HepG2 (cell line): Measurements from ENCODE around the gene SF3B2. TPM values are rescaled to one million over a fixed set of nuclear protein-coding genes. Genes with fewer than 3 reads are reported as not detected.
A peak's percentile ranks its signal among the peaks of the same experiment; 100 is the strongest.

Source experiments
- AHR ChIP-seq: IDR thresholded peaks from 2 replicates; pipeline ENCODE4 v1.6.1; 2018; ENCODE audit warnings: missing genetic modification reagents, missing compliant biosample characterization
- BORCS8-MEF2B ChIP-seq: sonication (generic); formaldehyde crosslinking; IDR thresholded peaks from 2 replicates; pipeline ENCODE4 v1.8.0; 2022; ENCODE audit warnings: mild to moderate bottlenecking, missing genetic modification reagents
- EEA1 ChIP-seq: sonication (generic); formaldehyde crosslinking; IDR thresholded peaks from 2 replicates; pipeline ENCODE4 v1.5.1; 2020; ENCODE audit warnings: mild to moderate bottlenecking, missing genetic modification reagents, borderline replicate concordance
- ELF4 ChIP-seq: sonication (generic); formaldehyde crosslinking; IDR thresholded peaks from 2 replicates; pipeline ENCODE4 v1.5.0; 2020; ENCODE audit warnings: missing genetic modification reagents, mild to moderate bottlenecking, moderate library complexity, borderline replicate concordance
- HNRNPK ChIP-seq: fragments of 200-400 bp; formaldehyde crosslinking; IDR thresholded peaks from 2 replicates; pipeline ENCODE4 v1.6.1; 2018; ENCODE audit warnings: low read length, low read depth, moderate library complexity, mild to moderate bottlenecking; ENCODE audit not compliant: poor library complexity, severe bottlenecking
- KDM5B ChIP-seq: sonication (generic); formaldehyde crosslinking; IDR thresholded peaks from 2 replicates; pipeline ENCODE4 v1.4.0; 2020; ENCODE audit warnings: missing genetic modification reagents, mild to moderate bottlenecking, borderline replicate concordance
- KLF15 ChIP-seq: sonication (generic); formaldehyde crosslinking; IDR thresholded peaks from 2 replicates; pipeline ENCODE4 v1.8.1; 2023; ENCODE audit warnings: borderline replicate concordance, mild to moderate bottlenecking, inconsistent platforms, missing genetic modification reagents, mixed read lengths
- NFYC ChIP-seq: IDR thresholded peaks from 2 replicates; pipeline ENCODE4 v1.6.1; 2016; ENCODE audit warnings: missing genetic modification reagents, missing compliant biosample characterization
- RFX3 ChIP-seq: IDR thresholded peaks from 2 replicates; pipeline ENCODE4 v1.6.1; 2016; ENCODE audit warnings: missing biosample characterization, missing genetic modification reagents
- RXRA ChIP-seq: sonication (generic); formaldehyde crosslinking; IDR thresholded peaks from 2 replicates; pipeline ENCODE4 v1.5.1; 2020; ENCODE audit warnings: missing genetic modification reagents
- SNAPC4 ChIP-seq: sonication (generic); formaldehyde crosslinking; IDR thresholded peaks from 2 replicates; pipeline ENCODE4 v1.4.0; 2020; ENCODE audit warnings: mild to moderate bottlenecking, missing genetic modification reagents
- TEAD2 ChIP-seq: sonication (generic); formaldehyde crosslinking; IDR thresholded peaks from 2 replicates; pipeline ENCODE4 v1.9.0; 2021; ENCODE audit warnings: missing genetic modification reagents
- U2AF1 ChIP-seq: fragments of 200-400 bp; formaldehyde crosslinking; optimal IDR thresholded peaks from 2 replicates; pipeline ENCODE3; 2017; ENCODE audit warnings: mild to moderate bottlenecking, low read depth, low read length
- ZNF121 ChIP-seq: sonication (generic); formaldehyde crosslinking; IDR thresholded peaks from 2 replicates; pipeline ENCODE4 v1.5.0; 2020; ENCODE audit warnings: mild to moderate bottlenecking, missing genetic modification reagents
- ZNF362 ChIP-seq: sonication (generic); formaldehyde crosslinking; IDR thresholded peaks from 2 replicates; pipeline ENCODE4 v1.4.0; 2020; ENCODE audit warnings: missing genetic modification reagents, mild to moderate bottlenecking, borderline replicate concordance
- ZNF629 ChIP-seq: sonication (generic); formaldehyde crosslinking; conservative IDR thresholded peaks from 2 replicates; pipeline ENCODE4 v1.5.0; 2020; ENCODE audit warnings: missing genetic modification reagents
- polyA plus RNA-seq, 8 experiments: library from polyadenylated mRNA; depleted of rRNA in 3 of 8; stranded (reverse) in 7 of 8; unstranded in 1 of 8; fragments of >200 nt; fragmentation: Illumina TruSeq in 4 of 8; extraction: Trizol in 4 of 8; gene quantifications; 2 replicates each; pipeline versions ENCODE4 v1.2.1 to v1.2.3, GENCODE V29; 2011 to 2016; ENCODE audit warnings: low read depth in 4 of 8, missing spikeins in 1 of 8, mixed read lengths in 1 of 8; ENCODE audit not compliant: insufficient read depth in 1 of 8
- total RNA-seq, 5 experiments: library from RNA; depleted of rRNA; stranded (reverse); fragments of >200 nt; fragmentation: Illumina TruSeq; extraction: Trizol; gene quantifications; 2 replicates each; pipeline ENCODE4 v1.2.3, GENCODE V29; 2016; ENCODE audit warnings: low read depth in 1 of 5
- TF ChIP-seq, protein P1 (sequence below): sonication (generic); formaldehyde crosslinking; IDR thresholded peaks from 2 replicates; pipeline ENCODE4 v1.5.0; 2020; ENCODE audit warnings: mild to moderate bottlenecking, missing genetic modification reagents, borderline replicate concordance

SF3B2 gene
- total and polyA plus RNA-seq, 2 of the 13 experiments (the other 11 are each of a cell fraction or from before 2014, with no cell fraction given) = 70.4 to 153 TPM

- TF ChIP-seq, protein P1, sequence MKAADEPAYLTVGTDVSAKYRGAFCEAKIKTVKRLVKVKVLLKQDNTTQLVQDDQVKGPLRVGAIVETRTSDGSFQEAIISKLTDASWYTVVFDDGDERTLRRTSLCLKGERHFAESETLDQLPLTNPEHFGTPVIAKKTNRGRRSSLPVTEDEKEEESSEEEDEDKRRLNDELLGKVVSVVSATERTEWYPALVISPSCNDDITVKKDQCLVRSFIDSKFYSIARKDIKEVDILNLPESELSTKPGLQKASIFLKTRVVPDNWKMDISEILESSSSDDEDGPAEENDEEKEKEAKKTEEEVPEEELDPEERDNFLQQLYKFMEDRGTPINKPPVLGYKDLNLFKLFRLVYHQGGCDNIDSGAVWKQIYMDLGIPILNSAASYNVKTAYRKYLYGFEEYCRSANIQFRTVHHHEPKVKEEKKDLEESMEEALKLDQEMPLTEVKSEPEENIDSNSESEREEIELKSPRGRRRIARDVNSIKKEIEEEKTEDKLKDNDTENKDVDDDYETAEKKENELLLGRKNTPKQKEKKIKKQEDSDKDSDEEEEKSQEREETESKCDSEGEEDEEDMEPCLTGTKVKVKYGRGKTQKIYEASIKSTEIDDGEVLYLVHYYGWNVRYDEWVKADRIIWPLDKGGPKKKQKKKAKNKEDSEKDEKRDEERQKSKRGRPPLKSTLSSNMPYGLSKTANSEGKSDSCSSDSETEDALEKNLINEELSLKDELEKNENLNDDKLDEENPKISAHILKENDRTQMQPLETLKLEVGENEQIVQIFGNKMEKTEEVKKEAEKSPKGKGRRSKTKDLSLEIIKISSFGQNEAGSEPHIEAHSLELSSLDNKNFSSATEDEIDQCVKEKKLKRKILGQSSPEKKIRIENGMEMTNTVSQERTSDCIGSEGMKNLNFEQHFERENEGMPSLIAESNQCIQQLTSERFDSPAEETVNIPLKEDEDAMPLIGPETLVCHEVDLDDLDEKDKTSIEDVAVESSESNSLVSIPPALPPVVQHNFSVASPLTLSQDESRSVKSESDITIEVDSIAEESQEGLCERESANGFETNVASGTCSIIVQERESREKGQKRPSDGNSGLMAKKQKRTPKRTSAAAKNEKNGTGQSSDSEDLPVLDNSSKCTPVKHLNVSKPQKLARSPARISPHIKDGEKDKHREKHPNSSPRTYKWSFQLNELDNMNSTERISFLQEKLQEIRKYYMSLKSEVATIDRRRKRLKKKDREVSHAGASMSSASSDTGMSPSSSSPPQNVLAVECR (CRISPR knock-in tag) = peak; percentile 96
- peak; percentile 7 for TF ChIP-seq U2AF1
- TF ChIP-seq HNRNPK = no peak
- 0 out of 2 replicates have a peak, but pooled peaks have one; percentile 35 for TF ChIP-seq ZNF629 (CRISPR knock-in tag)
- TF ChIP-seq KDM5B (CRISPR knock-in tag) = peak; percentile 69; the same call in 1 of the 2 replicates
- TF ChIP-seq ELF4 (CRISPR knock-in tag) = peak; percentile 98
- 0 out of 2 replicates have a peak, but pooled peaks have one; percentile 24 for TF ChIP-seq AHR
- no peak for TF ChIP-seq TEAD2 (CRISPR knock-in tag)
- TF ChIP-seq BORCS8-MEF2B = peak; percentile 82; the same call in 1 of the 2 replicates
- 0 out of 2 replicates have a peak, but pooled peaks have one; percentile 21 for TF ChIP-seq RFX3
- TF ChIP-seq EEA1 = no peak
- peak; percentile 76 for TF ChIP-seq ZNF121
- peak; percentile 90 for TF ChIP-seq NFYC
- TF ChIP-seq SNAPC4 (CRISPR knock-in tag) = peak; percentile 47; the same call in 1 of the 2 replicates
- no peak for TF ChIP-seq ZNF362 (CRISPR knock-in tag)
- peak; percentile 67 for TF ChIP-seq RXRA (CRISPR knock-in tag)
- TF ChIP-seq KLF15 (CRISPR knock-in tag) = no peak
Measured at GRCh38 chr11:66051766-66052663, at the start of gene SF3B2 (continued).
